NCI-H1436 (cell line): ENCODE data around the gene FANK1.

Experiments used
- DNase-seq: peaks from one replicate; lab custom pipeline; 2025; lab: John Stamatoyannopoulos, UW

Gene FANK1, protein sequence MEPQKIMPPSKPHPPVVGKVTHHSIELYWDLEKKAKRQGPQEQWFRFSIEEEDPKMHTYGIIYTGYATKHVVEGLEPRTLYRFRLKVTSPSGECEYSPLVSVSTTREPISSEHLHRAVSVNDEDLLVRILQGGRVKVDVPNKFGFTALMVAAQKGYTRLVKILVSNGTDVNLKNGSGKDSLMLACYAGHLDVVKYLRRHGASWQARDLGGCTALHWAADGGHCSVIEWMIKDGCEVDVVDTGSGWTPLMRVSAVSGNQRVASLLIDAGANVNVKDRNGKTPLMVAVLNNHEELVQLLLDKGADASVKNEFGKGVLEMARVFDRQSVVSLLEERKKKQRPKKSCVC

DNA sequence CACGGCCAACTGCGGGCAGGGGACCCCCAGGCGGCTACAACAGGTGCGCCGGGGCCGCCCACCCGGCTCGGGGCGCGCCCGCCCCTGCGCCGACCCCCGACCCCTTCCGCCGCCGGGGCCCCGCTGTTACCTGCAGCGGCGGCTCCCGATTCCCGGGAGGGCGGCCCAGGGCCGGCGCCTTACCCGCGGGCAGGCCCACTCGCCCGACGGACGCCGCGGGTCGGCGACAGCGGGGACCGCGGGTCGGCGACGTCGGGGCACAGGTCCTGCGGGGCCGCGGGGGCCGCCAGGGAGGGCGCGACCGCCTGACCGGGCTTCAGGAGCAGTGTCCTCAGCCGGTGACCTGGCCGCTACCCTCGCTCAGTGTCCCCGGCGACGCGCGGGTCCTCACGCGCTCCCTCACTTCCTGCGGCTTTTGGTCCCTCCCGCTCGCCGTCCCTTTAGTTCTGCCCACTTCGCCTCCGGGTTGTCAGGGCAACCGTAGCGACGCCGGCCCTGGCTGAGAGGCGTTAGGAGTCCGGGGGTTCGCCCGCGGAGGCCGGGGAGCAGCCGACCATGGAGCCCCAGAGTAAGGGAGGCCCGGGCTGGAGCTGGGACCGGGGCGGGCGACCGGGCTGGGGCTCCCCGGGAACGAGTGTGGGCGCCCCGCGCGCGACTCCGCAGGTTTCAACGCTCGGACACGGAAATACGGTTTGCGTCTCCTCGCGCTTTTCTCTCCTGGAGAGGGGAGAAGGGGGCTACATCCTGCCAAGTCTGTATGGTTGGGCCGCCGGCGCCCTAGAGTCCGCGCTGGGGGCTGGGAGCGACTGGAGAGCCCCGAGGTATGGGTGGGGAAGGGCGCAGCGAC, at the start of gene FANK1:
FANK1 (plus strand) TSS at position 477 of the 847 bp plus-strand sequence; CDS start at position 556, 79 bp downstream.
- DNase-seq: peak; percentile 74

DNA sequence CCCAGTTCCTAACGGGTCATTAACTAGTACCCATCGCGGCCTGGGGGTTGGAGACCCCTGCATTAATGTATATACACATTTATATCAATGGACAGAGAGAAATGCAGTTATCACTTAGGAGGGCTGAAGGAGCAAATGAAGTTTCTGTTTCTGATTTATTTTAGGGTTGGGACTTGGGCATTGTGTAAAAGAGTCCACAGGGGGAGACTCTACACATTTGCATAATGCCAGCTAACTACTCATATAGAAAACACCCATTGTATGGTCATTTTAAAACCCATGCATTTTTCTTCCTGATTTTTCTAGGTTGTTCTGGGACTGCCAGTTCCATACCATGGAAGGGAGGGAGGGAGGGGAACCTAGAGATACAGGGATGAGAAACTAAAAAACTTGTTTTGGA, 49.5 kb upstream of the FANK1 start:
- no peak for DNase-seq

DNA sequence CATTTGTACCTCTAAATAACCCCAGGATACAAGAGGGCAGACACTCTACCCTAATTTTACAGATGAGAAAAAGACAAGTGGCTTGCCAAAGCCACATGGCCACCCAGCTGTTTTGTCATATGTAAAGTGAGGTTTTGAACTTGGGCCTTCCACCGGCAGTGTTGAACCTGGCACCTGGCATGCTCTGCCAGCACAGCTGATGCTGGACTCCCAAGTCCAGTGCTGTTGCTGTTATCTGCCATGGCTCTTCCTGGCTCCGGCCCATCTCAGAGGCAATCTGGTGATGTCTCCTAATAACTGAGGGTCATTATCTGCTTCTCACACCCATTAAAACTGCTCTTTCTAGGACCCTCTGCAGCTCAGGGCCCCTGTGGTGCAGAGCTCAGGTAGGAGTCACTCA, 48.0 kb upstream of the FANK1 start:
- DNase-seq: no peak

DNA sequence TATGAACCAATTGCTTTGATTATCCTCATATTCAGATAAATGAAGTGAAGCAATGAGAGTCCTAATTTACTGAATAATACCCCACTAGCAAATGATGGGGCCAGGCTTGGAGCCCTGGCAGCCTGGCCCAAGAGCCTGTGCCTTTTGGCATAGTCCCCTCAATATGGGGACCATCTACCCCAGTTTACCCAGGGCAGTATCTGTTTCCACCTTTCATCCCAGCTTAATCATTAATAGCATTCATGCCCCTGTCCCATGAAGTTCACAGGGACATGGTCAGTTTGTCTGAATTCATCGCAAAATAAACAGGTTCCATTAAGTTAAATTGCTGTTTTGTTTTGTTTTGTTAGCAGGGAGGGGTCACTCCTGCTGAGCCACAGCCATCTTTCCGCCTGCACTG, 47.5 kb upstream of the FANK1 start:
- no peak for DNase-seq

DNA sequence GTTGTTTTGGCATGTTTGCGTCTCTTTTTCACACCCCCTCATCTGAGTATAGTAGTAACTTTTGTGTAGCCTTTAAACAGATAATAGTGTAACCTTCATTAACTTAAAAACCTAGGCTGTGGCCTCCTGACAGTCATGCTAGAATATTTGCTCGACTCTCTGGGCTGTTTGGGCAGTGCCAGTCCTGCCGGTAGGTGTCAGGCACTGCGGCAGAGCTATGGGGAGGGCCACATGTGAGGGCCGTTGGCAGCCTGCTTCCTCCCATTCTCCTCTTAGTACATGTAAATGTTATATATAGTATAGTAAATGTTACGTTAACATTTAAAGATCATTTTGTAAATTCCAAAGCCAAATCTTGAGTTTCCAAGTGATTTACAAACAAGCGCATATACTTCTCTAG, 46.9 kb upstream of the FANK1 start:
- no peak for DNase-seq

DNA sequence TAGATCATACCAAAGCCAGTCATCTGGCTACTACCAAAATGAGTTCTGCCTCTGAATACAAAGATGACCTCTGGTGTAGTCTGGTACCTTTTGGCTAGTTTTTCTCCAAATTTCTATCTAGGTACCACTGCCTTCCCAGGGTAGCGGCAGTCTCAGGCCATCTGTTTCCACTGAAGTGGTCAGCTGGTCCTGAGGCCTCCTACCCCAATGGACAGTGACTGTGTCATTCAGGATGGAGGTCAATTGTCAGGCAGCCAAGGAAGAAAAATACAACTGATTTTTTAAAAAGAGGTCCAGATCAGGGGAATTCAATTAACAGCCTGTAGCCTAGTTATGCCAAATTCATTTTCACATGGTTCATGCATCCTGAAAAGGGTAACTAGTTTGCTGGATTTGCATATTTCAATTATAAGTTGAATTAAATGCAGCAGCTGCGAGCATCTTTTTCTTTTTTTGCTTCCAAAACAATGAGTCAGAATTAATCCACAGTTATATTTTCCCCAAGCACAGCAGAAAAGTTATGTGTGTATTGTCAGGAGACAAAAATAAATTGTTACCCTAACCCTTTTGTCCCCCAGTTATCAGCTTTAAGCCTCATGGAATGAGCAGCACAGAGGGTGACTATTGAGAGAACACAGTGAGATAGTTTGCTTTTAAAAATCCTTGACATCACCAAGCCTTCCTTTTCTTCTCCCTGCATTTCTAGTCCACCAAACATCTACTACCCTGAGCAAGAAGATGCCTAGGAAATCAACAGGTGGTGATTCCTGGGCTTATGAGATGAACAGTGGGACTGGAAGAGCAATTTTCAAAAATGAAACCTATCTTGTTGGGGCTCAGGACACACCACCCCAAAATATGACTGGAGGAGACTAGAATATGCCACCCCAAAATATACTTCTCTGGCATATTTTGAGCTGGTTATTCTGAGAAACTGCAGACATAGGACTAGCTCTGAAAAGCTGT, 45.3 kb upstream of the FANK1 start:
- DNase-seq: no peak

DNA sequence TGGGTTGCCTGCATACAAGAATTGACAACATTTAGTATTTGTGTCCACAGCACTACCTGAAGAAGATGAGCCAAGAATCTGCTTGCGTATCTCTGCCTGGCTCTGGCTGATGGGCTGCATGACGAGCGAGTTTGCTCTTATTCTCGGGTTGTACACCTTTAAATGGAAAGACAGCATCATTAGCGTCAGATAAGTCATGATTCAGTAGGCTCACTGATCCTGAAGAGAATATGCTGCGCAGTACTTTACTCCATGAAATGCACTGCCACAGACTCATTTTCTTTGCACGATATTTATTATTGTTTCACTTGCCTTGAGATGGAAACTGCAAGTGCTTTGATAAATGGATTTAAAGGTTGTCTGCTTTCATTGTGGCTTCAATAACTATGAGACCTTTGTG, 43.9 kb upstream of the FANK1 start:
- DNase-seq: no peak

DNA sequence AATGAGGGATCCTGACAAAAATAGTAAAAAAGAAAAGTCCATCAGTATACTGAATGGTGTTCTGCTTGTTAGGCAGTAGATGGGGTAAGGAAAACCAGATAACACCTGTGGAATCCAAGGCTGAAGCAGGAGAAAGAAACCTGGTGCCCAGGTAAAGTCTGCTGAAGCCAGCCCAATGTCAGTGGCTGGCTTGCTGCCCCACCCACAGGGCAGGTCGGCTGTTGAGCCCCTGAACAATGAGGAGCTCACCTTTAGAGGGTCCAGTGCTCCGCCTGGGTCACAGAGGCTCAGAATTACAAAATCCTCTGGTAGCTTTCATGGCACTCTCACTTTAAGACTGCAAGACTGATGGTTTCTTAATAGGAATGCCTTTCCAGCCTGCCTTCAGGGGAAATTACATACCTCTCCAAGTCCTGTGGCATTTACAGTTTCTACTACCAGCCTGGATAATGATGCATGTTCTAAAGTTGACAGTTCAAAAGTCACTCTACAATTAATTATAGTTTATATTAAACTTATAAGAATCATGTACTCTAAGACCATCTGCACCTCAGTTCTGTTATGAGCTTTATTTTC, 39.1 kb upstream of the FANK1 start:
- no peak for DNase-seq

DNA sequence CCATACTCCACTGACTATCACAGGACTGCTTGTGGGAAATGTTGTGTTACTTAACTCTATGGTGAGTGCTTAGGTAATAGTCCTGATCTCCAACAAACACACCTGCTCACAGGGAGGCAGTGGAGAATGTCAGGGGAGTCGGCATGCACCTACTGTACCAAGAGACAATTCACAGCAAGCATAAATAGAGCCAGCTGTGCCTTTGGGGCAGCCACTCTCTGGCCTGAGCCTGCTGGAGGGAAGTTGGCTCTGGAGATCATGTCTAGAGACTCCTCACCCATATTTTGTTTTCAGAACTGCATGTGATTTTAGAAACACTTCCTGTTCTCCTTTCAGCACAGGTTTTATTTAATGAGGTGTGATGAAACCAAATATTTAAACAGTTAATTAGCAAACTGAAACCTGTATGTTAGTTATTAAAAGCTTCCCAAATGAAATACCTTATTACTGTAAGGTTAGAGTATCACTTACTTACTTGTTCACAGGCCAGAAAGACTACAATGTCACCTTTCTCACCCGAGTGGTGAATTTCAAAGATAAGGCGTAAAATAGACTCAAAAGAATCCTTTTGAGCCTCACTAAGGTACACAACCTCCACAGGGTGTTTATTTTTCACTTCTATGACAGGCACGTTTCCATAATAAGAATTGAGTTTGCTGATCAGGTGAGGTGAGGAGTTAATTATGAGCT, 37.1 kb upstream of the FANK1 start:
- DNase-seq: peak; percentile 13

DNA sequence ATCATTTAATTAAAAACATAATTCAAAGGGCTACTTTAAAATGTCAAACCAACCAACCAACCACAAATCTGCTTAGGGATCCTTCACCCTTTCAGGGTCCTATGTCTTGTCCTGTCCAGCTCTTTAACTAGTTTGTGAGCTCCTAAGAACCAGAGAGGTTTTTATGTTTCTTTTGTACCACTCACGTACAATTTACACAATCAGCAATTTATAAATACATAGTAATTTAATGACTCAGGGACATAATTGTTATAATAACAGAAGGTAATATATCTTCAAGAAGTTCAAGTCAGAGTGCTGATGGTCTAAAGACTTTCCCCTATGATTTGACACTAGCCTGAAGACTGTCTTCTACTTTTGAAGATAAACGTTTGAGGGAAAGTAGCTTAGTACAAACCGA, 31.2 kb upstream of the FANK1 start:
- no peak for DNase-seq

DNA sequence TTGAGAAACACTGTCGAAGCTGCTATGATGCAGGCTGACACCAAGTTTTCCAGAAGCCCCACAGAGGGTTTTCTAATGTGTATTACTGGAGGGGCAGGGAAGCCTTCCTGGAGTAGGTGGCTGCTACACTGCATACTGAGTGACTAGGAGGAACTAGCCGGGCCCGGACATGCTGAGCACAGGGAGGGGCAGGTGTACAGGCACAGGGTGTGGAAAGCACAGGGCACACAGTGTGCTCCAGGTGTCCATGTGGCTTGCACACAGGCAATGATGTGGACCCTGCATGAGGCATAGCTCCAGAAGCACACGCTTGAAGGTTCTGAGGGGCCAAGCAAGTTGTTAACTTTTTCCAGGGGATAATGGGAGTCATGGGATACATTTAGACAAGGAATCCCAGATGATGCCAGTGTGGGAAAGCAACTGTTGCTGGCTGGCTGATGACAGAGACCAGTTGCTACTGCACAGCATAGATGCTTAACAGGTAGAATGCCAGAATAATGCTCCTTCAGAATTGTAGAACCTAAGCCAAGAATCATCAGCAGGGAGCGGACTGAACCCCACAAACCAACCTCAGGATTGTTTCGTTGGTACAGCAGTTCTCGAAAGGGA, 29.8 kb upstream of the FANK1 start:
- DNase-seq: no peak

DNA sequence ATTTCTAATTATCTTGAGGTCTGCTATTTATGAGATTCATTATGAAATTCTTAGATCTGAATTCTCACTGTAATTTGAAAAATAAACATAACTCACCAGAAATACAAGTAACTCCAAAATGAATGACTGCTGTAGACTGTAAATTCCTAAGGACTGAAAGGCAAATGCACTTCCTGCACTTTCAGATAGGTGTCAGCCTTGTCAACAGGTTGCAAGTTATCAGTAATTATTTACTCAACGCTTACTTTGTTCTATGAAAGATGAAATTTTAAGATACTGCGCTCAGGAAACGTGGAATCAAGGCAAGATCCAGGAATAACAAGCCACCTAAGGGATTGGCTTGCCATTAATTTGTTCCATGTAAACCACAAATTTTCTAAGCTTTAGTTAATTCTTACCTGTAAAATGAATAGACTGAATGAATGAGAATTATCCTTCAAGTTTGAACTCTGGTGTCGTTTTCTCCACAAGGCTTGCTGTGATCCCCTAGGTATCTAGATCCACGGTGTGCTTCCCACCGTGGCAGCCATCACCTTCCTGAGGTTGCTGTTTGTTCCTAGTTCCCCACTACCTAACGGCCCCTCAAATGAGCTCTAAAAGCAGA, 27.9 kb upstream of the FANK1 start:
- DNase-seq: peak; percentile 38

DNA sequence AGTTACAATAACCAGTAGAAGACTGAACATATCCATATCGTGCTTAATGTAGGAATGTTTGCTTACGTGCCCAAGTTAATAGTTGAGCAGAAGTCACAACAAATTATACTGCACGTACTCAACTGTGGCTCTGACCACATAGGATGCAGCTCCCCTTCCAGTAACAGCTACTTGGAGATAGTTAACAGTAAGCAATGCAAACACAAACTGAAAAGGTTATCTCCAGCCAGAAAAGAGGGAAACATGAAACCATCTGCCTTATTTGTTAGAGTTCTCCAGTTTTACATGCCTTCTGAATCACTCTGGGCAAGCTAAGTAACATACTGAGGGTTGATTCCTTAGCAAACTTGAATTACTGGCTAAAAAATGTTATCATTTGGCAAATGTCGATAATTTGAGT, 25.0 kb upstream of the FANK1 start:
- no peak for DNase-seq

DNA sequence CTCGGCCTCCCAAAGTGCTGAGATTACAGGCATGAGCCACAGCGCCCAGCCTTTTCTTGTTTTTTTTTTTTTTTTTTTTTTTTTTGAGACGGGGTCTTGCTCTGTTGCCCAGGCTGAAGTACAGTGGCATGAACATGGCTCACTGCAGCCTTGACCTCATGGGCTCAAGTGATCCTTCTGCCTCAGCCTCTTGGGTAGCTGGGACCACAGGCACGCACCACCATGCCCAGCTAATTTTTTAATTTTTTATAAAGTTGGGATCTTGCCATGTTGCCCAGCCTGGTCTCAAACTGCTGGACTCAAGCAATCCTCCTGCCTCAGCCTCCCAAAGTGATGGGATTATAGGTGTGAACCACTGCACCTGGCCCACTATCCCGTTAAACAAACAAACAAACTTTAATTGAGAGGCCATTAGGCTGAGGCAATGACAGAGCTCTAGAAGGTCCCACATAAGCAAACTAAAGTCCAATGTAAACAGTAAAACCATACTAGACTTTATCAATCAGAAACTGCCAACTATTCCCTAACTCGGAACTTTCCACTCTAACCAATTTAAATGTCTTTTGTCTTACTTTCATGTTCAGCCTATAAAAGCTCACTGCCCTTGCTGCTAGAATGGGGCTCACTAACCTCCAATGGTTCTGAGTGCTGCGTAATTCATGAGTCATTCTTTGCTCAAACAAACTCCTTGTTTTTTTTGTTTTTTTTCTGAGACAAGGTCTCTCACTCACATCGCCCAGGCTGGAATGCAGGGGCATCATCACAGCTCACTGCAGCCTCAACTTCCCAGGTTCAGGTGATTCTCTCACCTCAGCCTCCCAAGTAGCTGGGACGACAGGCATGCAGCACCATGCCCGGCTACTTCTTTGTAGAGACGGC, 17.2 kb upstream of the FANK1 start:
- DNase-seq: no peak

DNA sequence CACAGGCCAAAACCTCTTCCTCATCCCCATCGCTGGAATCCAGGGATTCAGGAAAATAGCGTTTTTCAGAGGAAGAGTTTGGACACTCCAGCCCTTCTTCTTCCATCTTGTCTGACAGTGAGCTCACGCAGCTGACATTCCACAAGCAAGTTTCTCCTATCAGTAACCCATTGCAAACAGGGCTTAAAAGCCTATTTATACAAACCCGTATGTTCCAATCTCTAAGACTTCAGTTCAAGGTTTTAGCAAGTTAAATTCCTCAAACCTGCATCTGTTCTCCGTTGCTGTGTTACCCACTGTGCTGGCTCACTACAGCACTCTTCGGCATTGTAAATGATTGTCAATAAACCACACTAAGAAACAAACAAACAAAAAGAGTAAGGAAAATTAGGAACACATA, 15.6 kb upstream of the FANK1 start:
- no peak for DNase-seq

DNA sequence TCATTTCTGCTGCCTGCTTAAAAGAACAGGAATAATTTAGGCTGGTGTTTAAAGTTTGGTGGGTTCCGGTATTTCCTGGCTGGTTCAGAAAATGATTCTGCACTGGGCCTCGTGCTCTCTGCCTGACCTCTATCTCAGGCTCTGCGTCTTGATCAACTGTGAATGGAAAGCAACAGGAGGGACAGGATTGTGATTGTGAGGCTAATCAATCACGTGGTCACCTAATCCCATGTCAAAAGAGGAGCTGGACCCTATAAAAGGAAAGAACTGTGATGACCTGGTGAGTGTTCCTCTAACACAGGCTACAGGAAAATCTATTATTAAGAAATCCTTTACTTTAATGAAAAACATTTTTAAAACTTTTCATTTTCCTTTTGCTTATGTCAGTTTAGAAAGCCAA, 15.2 kb upstream of the FANK1 start, which contains the start of gene DHX32:
DHX32 (minus strand) TSS at position 101 of the 400 bp plus-strand sequence. CDS start 468 bp downstream, outside the sequence.
- DNase-seq: no peak

DNA sequence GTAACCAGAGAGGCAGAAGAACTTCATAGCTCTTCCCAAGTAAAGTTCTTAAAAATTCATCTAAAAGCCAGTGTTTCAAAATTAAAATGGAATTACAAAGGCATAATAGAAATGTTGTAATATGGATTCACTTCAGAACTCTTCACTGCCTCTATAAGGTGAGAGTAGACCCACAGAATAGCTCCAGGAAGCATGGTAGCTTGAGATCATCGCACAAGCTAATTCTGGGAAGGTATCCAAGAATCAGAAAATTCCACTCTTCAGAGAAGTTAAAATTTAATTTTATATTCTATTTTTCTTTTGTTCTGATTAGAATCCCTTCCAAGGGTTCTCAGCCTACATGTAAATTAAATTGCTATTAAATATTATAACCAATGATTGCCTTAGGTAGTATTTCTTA, 13.8 kb upstream of the FANK1 start:
- DNase-seq: no peak

DNA sequence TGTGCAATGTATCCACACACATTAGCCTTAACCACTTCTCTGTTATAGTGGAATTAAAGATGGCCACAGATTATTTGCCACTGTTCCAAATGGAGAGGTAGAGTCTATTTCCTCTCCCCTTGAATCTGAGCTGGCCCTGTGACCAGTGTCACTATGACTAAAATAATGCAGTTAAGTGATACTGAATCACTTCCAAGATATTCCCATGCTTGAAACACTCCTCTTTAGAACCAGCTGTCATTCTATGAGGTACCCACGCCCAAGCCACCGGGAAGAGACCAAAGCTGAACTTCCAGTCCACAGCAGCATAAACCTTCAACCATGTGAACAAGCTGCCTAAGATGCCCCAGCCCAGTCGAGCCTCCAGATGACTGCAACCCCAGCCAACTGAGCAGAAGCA, 13.2 kb upstream of the FANK1 start:
- DNase-seq: no peak

DNA sequence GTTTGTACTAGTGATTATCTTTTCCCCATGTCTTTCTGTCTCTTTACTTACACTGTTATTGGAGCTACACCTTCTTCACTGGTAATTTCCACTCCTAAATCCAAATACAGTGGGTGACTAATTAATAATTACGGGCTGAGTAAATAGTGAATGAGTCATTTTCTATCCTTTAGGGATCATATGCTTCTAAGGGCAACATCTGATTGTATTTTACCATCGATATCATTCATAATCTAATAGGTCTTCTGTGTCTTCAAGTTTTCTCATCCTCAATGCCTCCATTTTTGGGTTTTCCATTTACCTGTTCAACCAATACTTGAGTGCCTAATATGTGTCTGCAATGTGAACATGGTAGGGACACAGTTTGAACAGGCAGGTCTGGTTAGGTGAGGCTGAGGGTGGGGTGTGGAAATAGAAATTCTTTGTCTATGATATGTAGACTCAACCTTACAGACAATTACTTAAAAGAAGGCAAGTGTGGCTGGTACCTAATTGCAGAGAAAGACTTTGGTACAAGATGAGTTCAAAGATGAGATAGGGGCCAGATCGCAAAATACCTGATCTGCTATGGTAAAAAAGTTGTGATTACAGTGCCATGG, 9.4 kb upstream of the FANK1 start:
- no peak for DNase-seq
